Mucosa of descending colon (tissue), 3 donors: ENCODE data around the gene TANC1. TPM values are rescaled to one million over a fixed set of nuclear protein-coding genes. Genes with fewer than 3 reads are reported as not detected.

Experiments used
- ATAC-seq: fragments of 200-7000 bp; cut with Tn5 transposase; one replicate; pipeline ENCODE4 v1.9.1; 2020; ENCODE audit warnings: mild to moderate bottlenecking, moderate library complexity
- DNase-seq, 3 donors: peaks; one replicate each; pipeline ENCODE4 v3.0.0-alpha.2; 2020
- H3K36me3 ChIP-seq: fragments of 200-600 bp; one replicate; pipeline ENCODE4 v1.8.0; 2021; ENCODE audit warnings: low read depth, mild to moderate bottlenecking
- H3K4me1 ChIP-seq: fragments of 200-600 bp; one replicate; pipeline ENCODE4 v1.8.0; 2021; ENCODE audit warnings: low read depth, mild to moderate bottlenecking
- H3K4me3 ChIP-seq: fragments of 200-600 bp; one replicate; pipeline ENCODE4 v1.8.0; 2021; ENCODE audit warnings: mild to moderate bottlenecking
- H3K9me3 ChIP-seq: fragments of 200-600 bp; one replicate; pipeline ENCODE4 v1.8.0; 2021; ENCODE audit warnings: mild to moderate bottlenecking
- CTCF ChIP-seq: fragments of 200-600 bp; IDR thresholded peaks from one replicate; pipeline ENCODE4 v1.8.0; 2022; ENCODE audit warnings: antibody characterized with exemption, mild to moderate bottlenecking
- intact Hi-C, 2 donors: fragments of 100-400 bp; cut with DNase I in 1 of 2; cut with micrococcal nuclease in 1 of 2; formaldehyde crosslinking; loops; one replicate each; pipeline versions ENCODE4 v1.11.0 to v1.11.1; 2022; cut with DNase I, micrococcal nuclease
- total RNA-seq, 3 donors: library from RNA; stranded (reverse); fragmentation: NEBNext Ultra II Directional in 2 of 3; extraction: Animal tissue kit (Norgen Biotek cat#: 25700) in 2 of 3; gene quantifications; one replicate each; pipeline versions ENCODE4 v1.2.1 to v1.2.4, GENCODE V29; 2021 to 2023
- donor health status: DM: no; HTN: no; CAD: no; lungs with moderate emphysema.
- donor health status: DM: no; HTN: no; CAD: no.
- donor health status: DM: no; HTN: yes; CAD: no.

The TANC1 gene
- total RNA-seq, 3 donors from 2014 or later: 30.7 to 55.5 (median 41.0) TPM

- Histone ChIP-seq H3K36me3 (no peaks in the 10 kb centered on the region), H3K4me3 (no peak overlapping the region), H3K9me3 (no peaks in the 10 kb centered on the region), H3K4me1 (no peaks in the 10 kb centered on the region)
- ATAC-seq: peak; percentile 43
- no peak for DNase-seq
- intact Hi-C loops: no loop called here
- TF ChIP-seq CTCF: no peak
These were observed 107.8 kb downstream of the TANC1 start for GRCh38 chr2:159076241-159076640.

- TF ChIP-seq CTCF: no peak
- ATAC-seq: peak; percentile 24
- no peak for DNase-seq
- Histone ChIP-seq H3K36me3 (no peaks in the 10 kb centered on the region), H3K9me3 (no peaks in the 10 kb centered on the region), H3K4me3 (no peak overlapping the region), H3K4me1 (no peaks in the 10 kb centered on the region)
- intact Hi-C loops: no loop called here
These were observed 109.4 kb downstream of the TANC1 start for GRCh38 chr2:159077869-159078268.

GRCh38 chr2:159078443-159078842, 110.0 kb downstream of the TANC1 start:
- no peak for TF ChIP-seq CTCF
- no peaks in the 10 kb centered on the region for H3K36me3 ChIP-seq
- H3K9me3 ChIP-seq: no peaks in the 10 kb centered on the region
- DNase-seq: no peak
- no peak overlapping the region for H3K4me3 ChIP-seq
- no peak for ATAC-seq
- intact Hi-C loops: no loop called here
- no peaks in the 10 kb centered on the region for H3K4me1 ChIP-seq

- TF ChIP-seq CTCF: no peak
- intact Hi-C loops: no loop called here
- H3K36me3 ChIP-seq: no peaks in the 10 kb centered on the region
- no peaks in the 10 kb centered on the region for H3K4me1 ChIP-seq
- ATAC-seq (no peak), DNase-seq (no peak)
- no peak overlapping the region for H3K4me3 ChIP-seq
- H3K9me3 ChIP-seq: no peaks in the 10 kb centered on the region
These were observed 112.2 kb downstream of the TANC1 start for GRCh38 chr2:159080641-159081040.

- no peak for ATAC-seq
- peaks cover 5% of the 10 kb centered on the region for H3K4me1 ChIP-seq
- intact Hi-C loops: no loop called here
These were observed 113.7 kb downstream of the TANC1 start for GRCh38 chr2:159082119-159082518.

More at GRCh38 chr2:159082119-159082518, 113.7 kb downstream of the TANC1 start:
- H3K4me3 ChIP-seq: no peak overlapping the region
- no peaks in the 10 kb centered on the region for H3K36me3 ChIP-seq
- H3K9me3 ChIP-seq: no peaks in the 10 kb centered on the region
- no peak for DNase-seq
- TF ChIP-seq CTCF: no peak
